Endothelial cell of umbilical vein (primary cell): ENCODE data around the gene ITGB1. TPM values are rescaled to one million over a fixed set of nuclear protein-coding genes. Genes with fewer than 3 reads are reported as not detected.

Experiments
- BruUV-seq: library from RNA; stranded (reverse); fragments of 400-500 nt; replicated peaks from 2 replicates; lab custom pipeline; 2021; lab: Mats Ljungman, UMichigan
- CTCF ChIA-PET: fragments of 300-600, 350-600 bp; sonication (Branson Sonifier 250); formaldehyde crosslinking; loops from one replicate; lab custom pipeline; 2021; ENCODE audit warnings: antibody characterized with exemption, inconsistent platforms; lab: Charles Lee
- POLR2A ChIA-PET: fragments of 300-600, 350-600 bp; sonication (Branson Sonifier 250); formaldehyde crosslinking; loops from one replicate; lab custom pipeline; 2021; ENCODE audit warnings: antibody characterized with exemption, inconsistent platforms; lab: Charles Lee
- DNase-seq: peaks from one replicate; pipeline ENCODE4 v3.0.0-alpha.2; 2011; ENCODE audit warnings: low read depth, low spot score
- FAIRE-seq: peaks from 2 replicates; lab custom pipeline; 2011; peaks lifted over from hg19 to GRCh38; lab: Jason Lieb, UNC
- H2AFZ ChIP-seq: 2 replicates; pipeline ENCODE4 v1.6.0; 2012; ENCODE audit warnings: low read depth, low read length, control low read depth, inconsistent platforms
- H3K27ac ChIP-seq: 2 replicates; pipeline ENCODE4 v1.5.1; 2011; ENCODE audit warnings: low read depth, mild to moderate bottlenecking, control low read depth, low read length, moderate library complexity; ENCODE audit not compliant: insufficient read depth
- H3K27me3 ChIP-seq, 2 experiments: 2 replicates each; pipeline versions ENCODE4 v1.6.0 to v1.6.1; 2011; ENCODE audit warnings: low read length in 2 of 2, mixed read lengths in 1 of 2; ENCODE audit not compliant: control insufficient read depth in 2 of 2, insufficient read depth in 2 of 2
- H3K36me3 ChIP-seq, 2 experiments: 2 replicates in 1 of 2; 3 replicates in 1 of 2; pipeline ENCODE4 v1.5.1; 2011; ENCODE audit warnings: low read length in 2 of 2, mild to moderate bottlenecking in 1 of 2, moderate library complexity in 1 of 2; ENCODE audit not compliant: control insufficient read depth in 2 of 2, insufficient read depth in 2 of 2; ENCODE audit errors: extremely low read depth in 1 of 2
- H3K4me1 ChIP-seq: 3 replicates; pipeline ENCODE4 v1.5.1; 2011; ENCODE audit warnings: mild to moderate bottlenecking, low read length; ENCODE audit not compliant: control insufficient read depth, insufficient read depth; ENCODE audit errors: extremely low read depth
- H3K4me2 ChIP-seq: 2 replicates; pipeline ENCODE4 v1.6.1; 2011; ENCODE audit warnings: low read length, control low read depth, mixed read lengths; ENCODE audit not compliant: insufficient read depth
- H3K4me3 ChIP-seq, 3 experiments: fragments of 200-600 bp in 1 of 3; sonication (generic), shearing (Covaris generic) in 1 of 3; replicated peaks in 1 of 3; 2 replicates each; pipeline ENCODE4 v1.5.1; 2011 to 2016; ENCODE audit warnings: control low read depth in 3 of 3, low read length in 3 of 3, mild to moderate bottlenecking in 2 of 3, inconsistent platforms in 1 of 3, low read depth in 1 of 3, moderate library complexity in 1 of 3; ENCODE audit not compliant: insufficient read depth in 1 of 3
- H3K79me2 ChIP-seq: 2 replicates; pipeline ENCODE4 v1.6.0; 2012; ENCODE audit warnings: low read length, inconsistent platforms; ENCODE audit not compliant: control insufficient read depth, insufficient read depth
- H3K9ac ChIP-seq: replicated peaks from 2 replicates; pipeline ENCODE3; 2011; ENCODE audit warnings: low read length, control low read depth; ENCODE audit not compliant: insufficient read depth; ENCODE audit errors: extremely low read depth
- H3K9me1 ChIP-seq: replicated peaks from 3 replicates; pipeline ENCODE4 v1.6.0; 2011; ENCODE audit warnings: mild to moderate bottlenecking, low read length; ENCODE audit not compliant: control insufficient read depth, insufficient read depth; ENCODE audit errors: extremely low read depth
- H3K9me3 ChIP-seq: replicated peaks from 2 replicates; pipeline ENCODE4 v1.5.1; 2012; ENCODE audit warnings: low read length, inconsistent platforms; ENCODE audit not compliant: control insufficient read depth, insufficient read depth
- H4K20me1 ChIP-seq: replicated peaks from 2 replicates; pipeline ENCODE3; 2011; ENCODE audit warnings: mild to moderate bottlenecking, low read length; ENCODE audit not compliant: control insufficient read depth, insufficient read depth; ENCODE audit errors: extremely low read depth
- EZH2 ChIP-seq: IDR thresholded peaks from 2 replicates; pipeline ENCODE4 v1.6.1; 2012; ENCODE audit warnings: borderline replicate concordance, low read depth, mild to moderate bottlenecking, moderate library complexity, low read length, inconsistent platforms; ENCODE audit not compliant: severe bottlenecking
- FOS ChIP-seq: IDR thresholded peaks from 2 replicates; pipeline ENCODE4 v1.6.1; 2011; ENCODE audit warnings: mild to moderate bottlenecking, low read length, moderate library complexity, borderline replicate concordance; ENCODE audit not compliant: insufficient read depth
- GATA2 ChIP-seq: IDR thresholded peaks from 2 replicates; pipeline ENCODE4 v1.7.0; 2011; ENCODE audit warnings: low read depth, mild to moderate bottlenecking, moderate library complexity, mixed read lengths, low read length; ENCODE audit not compliant: insufficient read length, insufficient read depth
- JUN ChIP-seq: IDR thresholded peaks from 2 replicates; pipeline ENCODE4 v1.6.1; 2011; ENCODE audit warnings: borderline replicate concordance, low read depth; ENCODE audit not compliant: insufficient read length, insufficient read depth
- MYC ChIP-seq: IDR thresholded peaks from one replicate; pipeline ENCODE4 v1.6.1; 2011; ENCODE audit warnings: mild to moderate bottlenecking, low read depth, low read length
- POLR2A ChIP-seq: IDR thresholded peaks from 2 replicates; pipeline ENCODE4 v1.6.1; 2012; ENCODE audit warnings: low read depth, mild to moderate bottlenecking, control low read depth, low read length
- POLR2AphosphoS5 ChIP-seq: IDR thresholded peaks from 2 replicates; pipeline ENCODE4 v1.6.1; 2012; ENCODE audit warnings: low read depth, mild to moderate bottlenecking, control low read depth, low read length, moderate library complexity; ENCODE audit not compliant: insufficient read depth
- dilution Hi-C: fragments of 300-500 bp; cut with MboI; formaldehyde crosslinking; loops from one replicate; pipeline ENCODE4 v1.15.0; 2019; ENCODE audit warnings: low sequenced_read_pairs; ENCODE audit not compliant: extremely low pct_ligation_motif_present
- intact Hi-C: fragments of 100-400 bp; cut with micrococcal nuclease; formaldehyde crosslinking; loops from one replicate; pipeline ENCODE4 v1.10.0; 2022
- polyA plus RNA-seq, 4 experiments: library from polyadenylated mRNA; depleted of rRNA in 3 of 4; stranded (reverse) in 3 of 4; unstranded in 1 of 4; fragments of >200 nt; gene quantifications; 2 replicates each; pipeline versions ENCODE4 v1.2.1 to v1.2.3, GENCODE V29; 2011 to 2012; ENCODE audit warnings: missing spikeins in 1 of 4
- total RNA-seq: library from RNA; stranded (reverse); gene quantifications from 2 replicates; pipeline ENCODE4 v1.2.3, GENCODE V29; 2021
- TF ChIP-seq, protein P1 (sequence below): IDR thresholded peaks from 2 replicates; pipeline ENCODE4 v1.6.1; 2011; ENCODE audit not compliant: insufficient read depth, insufficient read length
- TF ChIP-seq, protein P2 (sequence below), 2 donors: IDR thresholded peaks; 1 replicate in 1 of 2; 2 replicates in 1 of 2; pipeline ENCODE4 v1.5.1; 2011; ENCODE audit warnings: low read length in 2 of 2, mild to moderate bottlenecking in 2 of 2, moderate library complexity in 2 of 2, control low read depth in 1 of 2, inconsistent platforms in 1 of 2, low read depth in 1 of 2; ENCODE audit not compliant: insufficient read depth in 1 of 2; ENCODE audit errors: extremely low read depth in 1 of 2

Gene ITGB1
- total and polyA plus RNA-seq, 2 donors (not counting 3 experiments of a cell fraction or from before 2014, with no cell fraction given): 424 to 1,147 TPM

DNA sequence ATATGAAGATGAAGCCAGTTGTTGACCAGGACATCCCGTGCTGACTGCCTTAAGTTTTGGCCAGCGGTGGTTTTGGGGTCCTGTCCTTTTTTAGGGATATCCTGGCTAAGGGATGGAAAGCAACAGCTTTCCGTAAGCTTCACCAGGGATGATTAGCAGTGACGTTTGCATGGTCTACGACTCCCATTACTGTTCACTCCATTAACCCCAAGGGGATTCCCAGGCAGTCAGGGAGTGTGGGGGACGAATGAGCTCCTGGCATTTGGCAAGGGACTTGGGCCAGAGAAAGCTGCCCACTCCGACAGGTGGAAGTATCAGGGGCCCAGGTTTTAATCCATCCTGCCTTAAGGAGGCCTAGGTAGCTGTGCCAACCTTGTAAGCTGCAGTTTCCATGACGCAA, 66.8 kb downstream of the ITGB1 start:
- dilution Hi-C loops: no loop called here
- no peaks in the 10 kb centered on the region for H3K9me3 ChIP-seq
- H2AFZ ChIP-seq: no peak overlapping the region
- intact Hi-C loops: loop anchor here (5.0 kb wide), 1 partner anchor 116 kb away; no protein-coding TSS in a partner anchor
- FAIRE-seq (no peak), DNase-seq (no peak)
- H4K20me1 ChIP-seq: no peaks in the 10 kb centered on the region
- no TSS peak for BruUV-seq
- H3K4me2 ChIP-seq: no peak overlapping the region
- no peak overlapping the region for H3K9ac ChIP-seq
- no peak overlapping the region for H3K4me3 ChIP-seq
- no peaks in the 10 kb centered on the region for H3K27me3 ChIP-seq
- POLR2A ChIA-PET: interaction anchor here (0.7 kb wide), 1 partner anchor 118 kb away, joined by 3 read pairs; no protein-coding TSS in a partner anchor
- no peaks in the 10 kb centered on the region for H3K79me2 ChIP-seq
- H3K36me3 ChIP-seq: peaks cover 0 to 1% of the 10 kb centered on the region in 2 experiments
- CTCF ChIA-PET: interaction anchor here (1.7 kb wide), 1 partner anchor 118 kb away, joined by 8 read pairs; no protein-coding TSS in a partner anchor
- TF ChIP-seq MYC (no peak), FOS (no peak), GATA2 (no peak), POLR2AphosphoS5 (no peak), JUN (no peak)
- TF ChIP-seq, protein P1, sequence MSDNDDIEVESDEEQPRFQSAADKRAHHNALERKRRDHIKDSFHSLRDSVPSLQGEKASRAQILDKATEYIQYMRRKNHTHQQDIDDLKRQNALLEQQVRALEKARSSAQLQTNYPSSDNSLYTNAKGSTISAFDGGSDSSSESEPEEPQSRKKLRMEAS: no peak
- no peaks in the 10 kb centered on the region for H3K9me1 ChIP-seq
- H3K27ac ChIP-seq: no peak overlapping the region
- H3K4me1 ChIP-seq: no peaks in the 10 kb centered on the region

DNA sequence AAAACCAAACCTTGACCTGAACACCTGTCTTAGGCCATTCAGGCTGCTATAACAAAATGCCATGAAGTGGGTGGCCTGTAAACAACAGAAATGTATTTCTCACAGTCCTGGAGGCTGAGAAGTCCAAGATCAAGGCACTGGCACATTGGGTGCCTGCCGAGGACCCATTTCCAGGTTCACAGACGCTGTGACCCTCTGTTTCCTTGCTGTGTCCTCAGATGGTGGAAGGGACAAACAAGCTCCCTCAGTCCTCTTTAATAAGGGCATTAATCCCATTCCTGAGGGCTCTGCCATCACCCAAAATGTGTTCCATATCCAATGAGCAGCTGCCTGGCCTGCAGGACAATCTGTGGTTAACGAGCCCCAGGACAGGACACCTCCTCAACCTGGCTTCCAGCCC, 67.6 kb downstream of the ITGB1 start:
- no peak overlapping the region for H3K4me2 ChIP-seq
- no peak overlapping the region for H2AFZ ChIP-seq
- intact Hi-C loops (loop anchor here (5.0 kb wide), 1 partner anchor 117 kb away; no protein-coding TSS in a partner anchor), dilution Hi-C loops (no loop called here)
- FAIRE-seq (no peak), DNase-seq (no peak)
- no peak overlapping the region for H3K27ac ChIP-seq
- H3K4me1 ChIP-seq: no peaks in the 10 kb centered on the region
- TF ChIP-seq FOS: no peak
- TF ChIP-seq GATA2: no peak
- TF ChIP-seq JUN: no peak
- TF ChIP-seq, protein P1: no peak
- TF ChIP-seq, protein P2, sequence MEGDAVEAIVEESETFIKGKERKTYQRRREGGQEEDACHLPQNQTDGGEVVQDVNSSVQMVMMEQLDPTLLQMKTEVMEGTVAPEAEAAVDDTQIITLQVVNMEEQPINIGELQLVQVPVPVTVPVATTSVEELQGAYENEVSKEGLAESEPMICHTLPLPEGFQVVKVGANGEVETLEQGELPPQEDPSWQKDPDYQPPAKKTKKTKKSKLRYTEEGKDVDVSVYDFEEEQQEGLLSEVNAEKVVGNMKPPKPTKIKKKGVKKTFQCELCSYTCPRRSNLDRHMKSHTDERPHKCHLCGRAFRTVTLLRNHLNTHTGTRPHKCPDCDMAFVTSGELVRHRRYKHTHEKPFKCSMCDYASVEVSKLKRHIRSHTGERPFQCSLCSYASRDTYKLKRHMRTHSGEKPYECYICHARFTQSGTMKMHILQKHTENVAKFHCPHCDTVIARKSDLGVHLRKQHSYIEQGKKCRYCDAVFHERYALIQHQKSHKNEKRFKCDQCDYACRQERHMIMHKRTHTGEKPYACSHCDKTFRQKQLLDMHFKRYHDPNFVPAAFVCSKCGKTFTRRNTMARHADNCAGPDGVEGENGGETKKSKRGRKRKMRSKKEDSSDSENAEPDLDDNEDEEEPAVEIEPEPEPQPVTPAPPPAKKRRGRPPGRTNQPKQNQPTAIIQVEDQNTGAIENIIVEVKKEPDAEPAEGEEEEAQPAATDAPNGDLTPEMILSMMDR (IDR thresholded peaks at IDR 0.05; ENCODE audit: extremely low read depth in 1 of 2, insufficient read depth in 1 of 2, low read depth in 1 of 2, low read length in 2 of 2): no peak
- no peak for TF ChIP-seq POLR2A
- TF ChIP-seq EZH2: no peak
- no peak for TF ChIP-seq MYC
- no peak for TF ChIP-seq POLR2AphosphoS5
- H3K27me3 ChIP-seq: no peaks in the 10 kb centered on the region
- H3K9me3 ChIP-seq: no peaks in the 10 kb centered on the region
- H4K20me1 ChIP-seq: no peaks in the 10 kb centered on the region
- no peaks in the 10 kb centered on the region for H3K36me3 ChIP-seq
- ChIA-PET CTCF (interaction anchor here (0.9 to 1.6 kb wide), 2 partner anchors 102 to 118 kb away, joined by 3 to 6 read pairs; no protein-coding TSS in a partner anchor), POLR2A (no interaction called here)
- no peaks in the 10 kb centered on the region for H3K79me2 ChIP-seq
- no peak overlapping the region for H3K4me3 ChIP-seq
- no peaks in the 10 kb centered on the region for H3K9me1 ChIP-seq
- BruUV-seq: no TSS peak
- no peak overlapping the region for H3K9ac ChIP-seq
